ENCODE measurements around the gene KITLG.

DNA sequence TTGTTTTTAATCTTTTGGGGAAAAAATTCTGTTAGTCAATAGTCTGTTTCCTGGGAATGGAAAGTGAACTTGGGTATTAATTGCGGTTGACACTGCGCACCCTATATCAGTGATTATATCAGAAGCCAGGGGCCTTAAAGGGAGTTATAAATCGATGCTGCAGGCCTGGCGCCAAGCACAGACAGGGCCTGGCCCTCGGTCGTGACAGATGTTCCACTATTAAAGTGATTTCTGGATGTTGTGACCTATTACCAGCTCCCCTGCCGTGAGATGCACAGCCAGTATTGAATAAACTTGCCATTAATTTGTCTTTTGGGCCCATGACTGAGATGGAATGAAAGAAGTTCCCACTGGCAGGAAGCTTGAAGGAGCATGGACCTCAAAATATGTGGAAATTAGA lies 45.1 kb upstream of the KITLG start:
- TF ChIP-seq, protein P1, sequence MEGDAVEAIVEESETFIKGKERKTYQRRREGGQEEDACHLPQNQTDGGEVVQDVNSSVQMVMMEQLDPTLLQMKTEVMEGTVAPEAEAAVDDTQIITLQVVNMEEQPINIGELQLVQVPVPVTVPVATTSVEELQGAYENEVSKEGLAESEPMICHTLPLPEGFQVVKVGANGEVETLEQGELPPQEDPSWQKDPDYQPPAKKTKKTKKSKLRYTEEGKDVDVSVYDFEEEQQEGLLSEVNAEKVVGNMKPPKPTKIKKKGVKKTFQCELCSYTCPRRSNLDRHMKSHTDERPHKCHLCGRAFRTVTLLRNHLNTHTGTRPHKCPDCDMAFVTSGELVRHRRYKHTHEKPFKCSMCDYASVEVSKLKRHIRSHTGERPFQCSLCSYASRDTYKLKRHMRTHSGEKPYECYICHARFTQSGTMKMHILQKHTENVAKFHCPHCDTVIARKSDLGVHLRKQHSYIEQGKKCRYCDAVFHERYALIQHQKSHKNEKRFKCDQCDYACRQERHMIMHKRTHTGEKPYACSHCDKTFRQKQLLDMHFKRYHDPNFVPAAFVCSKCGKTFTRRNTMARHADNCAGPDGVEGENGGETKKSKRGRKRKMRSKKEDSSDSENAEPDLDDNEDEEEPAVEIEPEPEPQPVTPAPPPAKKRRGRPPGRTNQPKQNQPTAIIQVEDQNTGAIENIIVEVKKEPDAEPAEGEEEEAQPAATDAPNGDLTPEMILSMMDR (IDR thresholded peaks at IDR 0.05), result no peak
- TF ChIP-seq POLR2A (IDR thresholded peaks at IDR 0.05) (no peak), EP300 (IDR thresholded peaks at IDR 0.05) (no peak)
